GM18508 (cell line): Measurements from ENCODE around the gene TRPV6.

Experiments
- ATAC-seq: cut with Tn5 transposase; IDR thresholded peaks from one replicate; pipeline ENCODE4 v1.9.1; 2021; ENCODE audit warnings: moderate number of reproducible peaks; ENCODE audit not compliant: insufficient read depth, unreplicated experiment

TRPV6 gene

DNA sequence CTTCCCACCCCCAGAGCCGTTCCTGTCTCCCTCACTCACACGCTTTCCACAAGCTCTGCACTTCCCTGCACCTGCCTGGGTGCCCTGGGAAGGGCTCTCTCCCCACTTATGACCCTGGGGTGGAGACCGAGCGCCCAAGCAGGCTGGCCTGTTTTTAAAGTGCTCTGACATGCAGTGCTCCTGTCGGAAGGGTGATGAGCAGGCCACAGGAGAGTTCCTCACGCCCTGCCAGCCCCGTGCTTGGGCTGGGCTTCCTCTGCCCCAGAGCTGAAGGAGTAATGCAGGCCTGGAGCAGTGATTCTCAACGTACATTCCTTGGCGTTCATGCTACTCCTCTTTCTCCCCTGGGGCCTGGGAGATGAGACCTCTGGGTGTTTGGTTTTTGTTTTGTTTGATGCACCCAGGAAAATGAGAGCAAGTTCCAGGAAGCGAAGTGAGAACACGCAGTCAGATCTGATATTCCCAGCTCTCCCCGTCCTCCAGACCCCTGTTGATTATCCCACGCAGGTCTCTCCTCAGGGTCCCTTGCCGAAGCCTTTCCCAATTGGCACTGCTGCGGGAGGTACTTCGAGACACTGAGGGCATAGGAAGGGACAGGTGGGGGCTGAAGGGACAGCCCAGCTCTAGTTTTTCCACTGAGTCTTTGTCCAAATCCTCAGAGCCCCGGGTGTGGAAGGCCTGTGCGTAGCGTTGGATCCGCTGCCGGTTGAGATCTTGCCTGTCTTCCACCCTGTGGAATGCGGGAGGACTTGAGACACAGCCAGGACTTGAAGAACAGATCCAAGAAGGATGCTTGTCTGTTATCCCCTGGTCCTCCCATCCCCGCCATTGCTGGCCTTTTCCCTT is 14.1 kb downstream of the TRPV6 start:
- ATAC-seq: no peak

- ATAC-seq: no peak
Observed at GRCh38 chr7:142870566-142871259, 14.8 kb downstream of the TRPV6 start.

GRCh38 chr7:142870147-142870559 is 15.4 kb downstream of the TRPV6 start:
- ATAC-seq: no peak

DNA sequence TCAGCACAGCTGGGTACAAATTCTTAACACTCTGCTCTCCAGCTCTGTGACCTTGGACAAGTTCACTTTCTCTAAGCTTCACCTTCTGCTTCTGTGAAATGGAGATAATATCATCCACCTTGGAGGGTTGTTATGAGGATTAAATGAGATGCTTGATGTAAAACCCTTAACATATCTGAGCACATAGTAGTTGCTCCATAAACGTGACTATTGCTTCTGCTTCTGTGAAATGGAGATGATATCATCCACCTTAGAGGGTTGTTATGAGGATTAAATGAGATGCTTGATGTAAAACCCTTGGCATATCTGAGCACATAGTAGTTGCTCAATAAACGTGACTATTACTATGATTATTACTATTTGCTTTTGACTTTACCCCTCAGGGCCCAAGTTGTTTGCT is 16.1 kb downstream of the TRPV6 start:
- no peak for ATAC-seq

- no peak for ATAC-seq
Observed at GRCh38 chr7:142868986-142869415, 16.5 kb downstream of the TRPV6 start.

DNA sequence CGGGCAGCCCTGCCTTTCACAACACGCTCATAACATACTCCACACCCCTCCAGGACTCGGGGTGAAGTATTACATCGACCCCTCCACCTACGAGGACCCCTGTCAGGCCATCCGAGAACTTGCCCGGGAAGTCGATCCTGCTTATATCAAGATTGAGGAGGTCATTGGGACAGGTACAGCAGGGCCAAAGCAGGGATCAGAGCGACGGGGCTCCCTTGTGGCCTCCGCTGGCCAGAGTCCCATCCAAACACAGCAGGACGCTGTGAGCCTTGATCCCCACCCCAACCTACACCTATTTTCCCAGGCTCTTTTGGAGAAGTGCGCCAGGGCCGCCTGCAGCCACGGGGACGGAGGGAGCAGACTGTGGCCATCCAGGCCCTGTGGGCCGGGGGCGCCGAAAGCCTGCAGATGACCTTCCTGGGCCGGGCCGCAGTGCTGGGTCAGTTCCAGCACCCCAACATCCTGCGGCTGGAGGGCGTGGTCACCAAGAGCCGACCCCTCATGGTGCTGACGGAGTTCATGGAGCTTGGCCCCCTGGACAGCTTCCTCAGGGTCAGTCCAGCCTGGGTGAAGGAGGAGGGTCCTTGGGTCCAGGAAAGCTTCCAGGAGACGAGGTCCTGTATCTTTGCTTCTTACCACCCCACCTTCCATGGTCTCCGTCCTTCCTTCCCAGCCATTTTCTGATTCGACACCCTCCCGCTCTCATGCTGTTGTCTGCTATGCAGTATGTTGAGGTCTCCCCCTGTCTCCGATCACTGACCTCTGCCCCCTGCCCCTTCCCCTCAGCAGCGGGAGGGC is 17.2 kb downstream of the TRPV6 start:
- ATAC-seq: no peak

DNA sequence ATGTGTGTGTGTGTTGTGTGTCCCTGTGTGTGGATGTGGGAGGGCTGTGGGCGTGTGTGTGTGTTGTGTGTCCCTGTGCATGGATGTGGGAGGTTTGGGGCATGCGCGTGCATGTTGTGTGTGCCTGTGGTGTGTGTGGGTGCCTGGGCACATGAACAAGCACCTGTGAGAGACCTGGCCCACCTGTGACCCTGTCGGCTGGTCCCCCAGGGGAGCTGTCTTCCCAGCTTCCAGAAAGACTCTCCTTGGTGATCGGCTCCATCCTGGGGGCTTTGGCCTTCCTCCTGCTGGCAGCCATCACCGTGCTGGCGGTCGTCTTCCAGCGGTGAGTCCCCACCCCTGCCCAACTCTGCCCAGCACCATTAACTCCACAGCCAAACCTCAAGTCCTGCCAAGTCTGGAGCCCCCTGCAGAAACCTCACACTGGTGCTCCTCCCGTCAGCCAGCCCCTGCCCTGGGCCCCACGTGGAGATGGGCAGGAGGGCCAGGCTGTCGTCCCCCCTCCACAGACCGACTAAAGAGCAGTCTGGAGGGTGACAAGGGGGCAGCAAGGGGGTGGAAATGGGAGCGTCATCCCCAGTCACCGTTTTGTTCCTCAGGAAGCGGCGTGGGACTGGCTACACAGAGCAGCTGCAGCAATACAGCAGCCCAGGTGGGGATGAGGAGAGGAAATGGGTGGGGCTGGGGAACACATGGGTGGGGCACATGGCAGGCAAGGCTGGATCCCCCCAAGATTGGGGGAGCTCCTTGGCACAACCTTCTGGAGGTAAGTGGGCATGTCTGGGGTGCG is 18.0 kb downstream of the TRPV6 start:
- ATAC-seq: no peak

DNA sequence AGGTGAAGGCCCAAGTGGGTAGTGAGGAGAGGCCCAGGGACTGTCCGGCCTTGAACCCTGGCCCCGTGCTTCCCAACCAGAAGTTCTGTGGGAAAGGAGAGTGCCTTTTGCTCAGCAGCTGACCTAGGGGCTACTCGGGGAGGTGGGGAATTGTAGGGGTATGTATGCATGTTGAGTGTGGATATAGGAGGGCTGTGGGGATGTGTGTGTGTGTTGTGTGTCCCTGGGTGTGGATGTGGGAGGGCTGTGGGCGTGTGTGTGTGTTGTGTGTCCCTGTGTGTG is 18.5 kb downstream of the TRPV6 start:
- no peak for ATAC-seq

- ATAC-seq: no peak
Observed at GRCh38 chr7:142866361-142867096, 19.0 kb downstream of the TRPV6 start.

DNA sequence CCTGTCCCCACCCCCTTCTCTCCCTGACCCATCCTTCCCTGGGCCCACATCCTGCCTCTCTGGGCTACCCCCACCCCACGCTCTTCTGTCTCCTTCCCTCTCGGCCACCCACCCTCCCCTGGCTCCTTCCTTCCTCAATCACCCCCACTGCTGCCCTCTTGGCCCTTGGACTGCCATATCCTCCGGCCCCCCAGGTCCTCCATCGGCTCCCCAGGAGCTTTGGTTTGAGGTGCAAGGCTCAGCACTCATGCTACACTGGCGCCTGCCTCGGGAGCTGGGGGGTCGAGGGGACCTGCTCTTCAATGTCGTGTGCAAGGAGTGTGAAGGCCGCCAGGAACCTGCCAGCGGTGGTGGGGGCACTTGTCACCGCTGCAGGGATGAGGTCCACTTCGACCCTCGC is 19.8 kb downstream of the TRPV6 start:
- no peak for ATAC-seq

DNA sequence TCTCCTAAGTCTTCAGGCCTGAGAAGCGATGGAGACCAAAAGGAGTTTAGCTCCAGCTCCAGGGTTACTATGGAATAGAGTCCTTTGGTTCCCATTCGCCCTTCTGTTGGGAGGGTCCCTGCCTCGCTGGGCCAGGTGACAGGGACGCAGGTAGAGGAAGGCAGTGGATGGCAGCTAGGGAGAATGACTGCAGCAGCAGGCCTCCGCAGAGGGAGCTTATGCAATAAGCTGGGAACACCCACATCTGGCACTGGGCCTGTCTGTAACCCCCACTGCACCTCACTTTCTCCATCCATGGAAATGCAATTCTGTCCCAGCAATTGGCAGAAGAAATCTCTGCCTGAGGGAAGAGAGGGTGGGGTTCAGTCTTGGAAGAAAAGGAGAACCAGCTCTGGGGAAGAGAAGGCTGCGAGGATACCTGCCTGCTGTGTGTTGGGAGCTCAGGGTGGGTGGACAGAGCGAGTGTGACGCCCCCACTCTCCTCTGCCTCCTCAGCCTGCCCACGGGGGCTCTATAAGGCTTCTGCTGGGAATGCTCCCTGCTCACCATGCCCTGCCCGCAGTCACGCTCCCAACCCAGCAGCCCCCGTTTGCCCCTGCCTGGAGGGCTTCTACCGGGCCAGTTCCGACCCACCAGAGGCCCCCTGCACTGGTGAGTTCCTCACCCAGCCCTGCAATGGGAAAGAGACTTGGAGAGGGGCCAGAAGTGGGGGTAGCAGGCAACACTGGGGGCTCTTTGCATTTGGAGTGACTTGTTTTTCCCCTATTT is 20.4 kb downstream of the TRPV6 start:
- no peak for ATAC-seq

GRCh38 chr7:142863891-142864685 is 21.5 kb downstream of the TRPV6 start:
- ATAC-seq: no peak

DNA sequence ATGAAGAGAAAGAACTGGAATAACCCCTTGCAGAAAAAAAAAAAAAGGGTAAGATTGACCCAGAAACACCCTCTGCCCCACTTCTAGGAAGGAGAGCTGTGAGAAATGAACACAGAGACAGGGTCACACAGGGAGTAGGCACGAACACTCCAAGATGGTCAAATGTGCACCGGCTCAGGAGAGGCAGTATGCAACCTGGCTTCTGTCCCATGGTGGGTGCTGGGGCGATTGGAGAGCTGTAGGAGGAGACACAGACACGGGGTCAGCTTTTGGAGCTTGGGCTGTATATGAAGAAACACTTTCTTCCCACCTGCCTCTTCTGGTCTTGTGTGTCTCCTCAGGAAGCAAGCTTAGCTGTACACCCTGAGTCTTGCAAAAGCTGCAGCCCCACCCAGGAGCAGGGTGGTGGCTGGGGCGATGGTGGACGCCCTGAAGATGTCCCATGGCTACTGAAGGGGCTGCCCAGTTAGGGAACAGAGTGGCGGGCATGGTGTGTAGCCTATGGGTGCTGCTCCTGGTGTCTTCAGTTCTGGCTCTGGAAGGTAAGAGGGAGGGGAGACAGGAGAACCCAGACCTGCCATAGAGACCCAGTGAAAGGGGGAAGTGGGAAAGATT is 22.7 kb downstream of the TRPV6 start:
- ATAC-seq: no peak

DNA sequence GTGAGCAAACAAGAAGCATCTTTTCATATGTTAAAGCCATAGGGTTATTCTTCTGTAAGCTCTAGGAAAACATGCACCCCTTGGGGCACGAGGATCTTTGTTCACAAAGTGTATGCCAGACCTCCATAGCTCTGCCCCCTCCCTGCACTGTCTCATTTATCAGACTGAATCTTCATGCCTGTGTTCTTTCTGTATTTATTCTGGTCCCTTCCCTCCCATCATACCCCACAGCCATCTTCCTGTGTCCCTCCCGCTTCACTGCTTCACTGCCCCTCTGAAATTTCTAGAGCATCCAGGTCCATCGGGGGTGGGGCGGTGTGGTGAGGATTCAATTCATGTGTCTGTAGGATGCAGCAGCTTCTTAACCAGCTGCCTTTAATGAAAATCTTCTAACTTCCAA is 23.2 kb downstream of the TRPV6 start:
- no peak for ATAC-seq

GRCh38 chr7:142860968-142861367 is 24.6 kb downstream of the TRPV6 start:
- no peak for ATAC-seq

DNA sequence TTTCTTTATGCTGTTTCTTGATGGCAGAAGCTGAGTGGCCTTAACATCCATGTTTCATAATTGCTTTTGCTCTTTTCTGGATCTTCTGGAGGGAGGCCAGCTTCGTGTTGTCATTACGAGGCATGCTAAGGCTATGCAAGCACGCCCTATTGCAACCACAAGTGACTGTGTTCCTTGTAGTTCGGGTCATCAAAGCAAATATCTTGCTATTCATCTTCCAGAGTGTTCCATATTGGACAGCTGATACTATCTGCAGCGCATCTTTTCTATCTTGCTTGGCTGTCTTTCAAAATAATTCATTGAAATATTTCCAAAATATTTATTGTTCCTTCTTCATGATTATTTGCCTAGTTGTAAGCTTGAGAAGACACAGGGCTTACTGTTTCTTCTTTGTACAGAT is 25.7 kb downstream of the TRPV6 start:
- ATAC-seq: no peak

- no peak for ATAC-seq
Observed at GRCh38 chr7:142859411-142859810, 26.1 kb downstream of the TRPV6 start.

GRCh38 chr7:142857625-142858024 is 27.9 kb downstream of the TRPV6 start:
- ATAC-seq: no peak
